Measurements from ENCODE around the gene APOC1. TPM values are rescaled to one million over a fixed set of nuclear protein-coding genes. Genes with fewer than 3 reads are reported as not detected.

The APOC1 gene
- total and polyA plus RNA-seq, 2 donors (not counting 1 experiment from before 2014, with no cell fraction given): 2.3 to 2.6 TPM

DNA sequence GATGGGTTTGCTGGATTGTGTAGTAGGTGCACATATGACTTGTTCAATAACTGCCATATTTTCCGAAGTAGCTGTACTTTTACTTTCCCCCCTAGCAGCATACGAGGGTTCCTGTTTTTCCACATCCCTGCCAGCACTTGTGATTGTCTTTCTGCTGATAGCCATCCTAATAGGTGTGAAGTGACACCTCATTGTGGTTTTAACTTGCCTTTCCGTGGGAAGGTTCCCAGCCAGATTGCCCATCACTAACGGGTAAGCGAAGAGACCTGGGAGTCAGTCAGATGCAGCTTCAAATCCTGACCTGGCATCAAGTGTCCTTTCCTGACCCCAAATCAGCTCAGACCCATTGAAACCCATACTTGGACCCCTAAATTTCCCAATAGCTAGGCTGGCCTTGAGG is 45.3 kb downstream of the APOC1 start:
- H3K27ac ChIP-seq (ENCODE audit: insufficient read depth, low read length): no peak overlapping the region
- no peak for DNase-seq (ENCODE audit: low read depth in 2 of 2)
- peaks cover 6% of the 10 kb centered on the region for H3K36me3 ChIP-seq (ENCODE audit: control insufficient read depth, insufficient read depth, low read length)
- no peak overlapping the region for H3K4me2 ChIP-seq (ENCODE audit: extremely low read depth, insufficient read depth, low read length)
- no peaks in the 10 kb centered on the region for H3K27me3 ChIP-seq (ENCODE audit: control insufficient read depth, insufficient read depth, low read length)
- peaks cover 68% of the 10 kb centered on the region for H3K79me2 ChIP-seq (ENCODE audit: control insufficient read depth, insufficient read depth, low read length)
- TF ChIP-seq EZH2 (IDR thresholded peaks at IDR 0.05; ENCODE audit: low read length, missing control alignments): no peak
- TF ChIP-seq, protein P1, sequence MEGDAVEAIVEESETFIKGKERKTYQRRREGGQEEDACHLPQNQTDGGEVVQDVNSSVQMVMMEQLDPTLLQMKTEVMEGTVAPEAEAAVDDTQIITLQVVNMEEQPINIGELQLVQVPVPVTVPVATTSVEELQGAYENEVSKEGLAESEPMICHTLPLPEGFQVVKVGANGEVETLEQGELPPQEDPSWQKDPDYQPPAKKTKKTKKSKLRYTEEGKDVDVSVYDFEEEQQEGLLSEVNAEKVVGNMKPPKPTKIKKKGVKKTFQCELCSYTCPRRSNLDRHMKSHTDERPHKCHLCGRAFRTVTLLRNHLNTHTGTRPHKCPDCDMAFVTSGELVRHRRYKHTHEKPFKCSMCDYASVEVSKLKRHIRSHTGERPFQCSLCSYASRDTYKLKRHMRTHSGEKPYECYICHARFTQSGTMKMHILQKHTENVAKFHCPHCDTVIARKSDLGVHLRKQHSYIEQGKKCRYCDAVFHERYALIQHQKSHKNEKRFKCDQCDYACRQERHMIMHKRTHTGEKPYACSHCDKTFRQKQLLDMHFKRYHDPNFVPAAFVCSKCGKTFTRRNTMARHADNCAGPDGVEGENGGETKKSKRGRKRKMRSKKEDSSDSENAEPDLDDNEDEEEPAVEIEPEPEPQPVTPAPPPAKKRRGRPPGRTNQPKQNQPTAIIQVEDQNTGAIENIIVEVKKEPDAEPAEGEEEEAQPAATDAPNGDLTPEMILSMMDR (conservative IDR thresholded peaks at IDR 0.05 in 1 of 2, IDR thresholded peaks at IDR 0.05 in 1 of 2; ENCODE audit: low read depth in 1 of 2, low read length in 2 of 2): no peak
- no peak overlapping the region for H3K9ac ChIP-seq (ENCODE audit: insufficient read depth, low read length)
- H3K4me1 ChIP-seq (ENCODE audit: control insufficient read depth, extremely low read depth, insufficient read depth, low read length): peaks cover 3% of the 10 kb centered on the region
- H4K20me1 ChIP-seq (ENCODE audit: control insufficient read depth, extremely low read depth, insufficient read depth, low read length): no peaks in the 10 kb centered on the region
- no peak overlapping the region for H2AFZ ChIP-seq (ENCODE audit: low read length)
- H3K4me3 ChIP-seq (replicated peaks in 1 of 4; ENCODE audit: control extremely low read depth in 1 of 4, insufficient read depth in 1 of 4, low read depth in 3 of 4, low read length in 4 of 4): no peak overlapping the region
- H3K9me3 ChIP-seq (ENCODE audit: control insufficient read depth, insufficient read depth, low read depth, low read length): no peaks in the 10 kb centered on the region

DNA sequence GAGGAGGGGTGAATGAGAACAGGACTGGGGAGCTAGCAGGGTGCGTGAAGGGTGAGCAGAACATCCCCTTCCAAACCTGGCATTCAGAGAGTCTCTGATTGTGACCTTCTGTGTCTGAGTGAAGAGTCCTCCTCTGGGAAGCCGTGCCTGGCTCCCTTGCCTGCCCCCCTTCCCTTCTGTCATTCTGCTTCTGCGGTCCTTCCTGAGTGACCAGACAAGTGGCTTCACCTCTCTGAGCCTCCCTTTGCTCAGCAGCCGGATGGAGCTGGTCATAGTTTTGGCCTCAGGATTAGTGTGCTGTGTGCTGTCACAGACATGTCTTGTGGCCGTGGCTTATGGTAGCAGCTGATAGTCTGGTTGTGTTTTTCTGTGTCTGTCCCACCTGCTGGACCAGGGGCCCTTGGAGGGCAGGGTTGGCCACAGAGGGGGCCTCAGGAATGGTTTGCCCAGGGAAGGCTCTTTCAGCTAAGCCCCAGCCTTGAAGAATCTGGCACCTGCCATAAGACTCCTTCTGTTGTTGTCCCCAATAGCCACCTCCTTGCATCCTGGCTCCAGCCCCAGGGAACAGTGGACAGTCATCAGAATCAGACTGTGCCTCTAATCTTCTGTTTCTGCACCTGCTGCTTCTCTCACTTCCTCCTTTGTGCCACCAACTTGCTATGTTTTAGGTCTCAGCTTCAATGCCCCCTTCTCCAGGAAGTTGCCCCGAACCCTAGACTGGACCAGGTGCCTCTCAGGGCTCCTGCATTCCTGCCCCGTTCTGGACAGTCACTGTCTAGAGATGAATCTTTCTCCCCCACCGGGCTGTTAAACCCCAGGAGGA is 46.7 kb downstream of the APOC1 start:
- Histone ChIP-seq H3K9ac (ENCODE audit: insufficient read depth, low read length) (no peak overlapping the region), H4K20me1 (ENCODE audit: control insufficient read depth, extremely low read depth, insufficient read depth, low read length) (no peaks in the 10 kb centered on the region), H3K4me3 (replicated peaks in 1 of 4; ENCODE audit: control extremely low read depth in 1 of 4, insufficient read depth in 1 of 4, low read depth in 3 of 4, low read length in 4 of 4) (no peak overlapping the region), H3K9me3 (ENCODE audit: control insufficient read depth, insufficient read depth, low read depth, low read length) (no peaks in the 10 kb centered on the region), H2AFZ (ENCODE audit: low read length) (no peak overlapping the region), H3K27ac (ENCODE audit: insufficient read depth, low read length) (no peak overlapping the region), H3K79me2 (ENCODE audit: control insufficient read depth, insufficient read depth, low read length) (peaks cover 59% of the 10 kb centered on the region), H3K27me3 (ENCODE audit: control insufficient read depth, insufficient read depth, low read length) (no peaks in the 10 kb centered on the region), H3K36me3 (ENCODE audit: control insufficient read depth, insufficient read depth, low read length) (peaks cover 6% of the 10 kb centered on the region), H3K4me2 (ENCODE audit: extremely low read depth, insufficient read depth, low read length) (no peak overlapping the region), H3K4me1 (ENCODE audit: control insufficient read depth, extremely low read depth, insufficient read depth, low read length) (peaks cover under 1% of the 10 kb centered on the region)
- DNase-seq (ENCODE audit: low read depth in 2 of 2): no peak
- TF ChIP-seq, protein P1 (conservative IDR thresholded peaks at IDR 0.05 in 1 of 2, IDR thresholded peaks at IDR 0.05 in 1 of 2; ENCODE audit: low read depth in 1 of 2, low read length in 2 of 2): no peak
- TF ChIP-seq EZH2 (IDR thresholded peaks at IDR 0.05; ENCODE audit: low read length, missing control alignments): no peak

DNA sequence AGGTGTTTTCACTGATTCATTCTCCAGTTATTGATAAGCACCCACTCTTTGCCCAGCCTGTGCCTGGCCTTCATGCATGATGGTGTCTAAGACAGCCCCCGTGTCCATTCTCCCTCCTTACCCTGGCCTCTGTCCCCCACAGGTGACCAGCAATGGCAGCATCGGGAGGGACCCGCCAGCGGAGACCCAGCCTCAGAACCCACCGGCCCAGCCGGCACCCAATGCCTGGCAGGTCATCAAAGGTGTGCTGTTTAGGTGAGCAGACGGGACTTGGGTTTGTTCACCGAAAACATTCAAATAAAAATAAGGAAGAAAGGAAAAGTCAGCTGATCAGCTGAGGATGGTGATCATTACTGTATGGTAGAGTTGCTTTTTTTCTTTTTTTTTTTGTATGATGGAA is 47.4 kb downstream of the APOC1 start:
- Histone ChIP-seq H3K79me2 (ENCODE audit: control insufficient read depth, insufficient read depth, low read length) (peaks cover 52% of the 10 kb centered on the region), H3K4me3 (replicated peaks in 1 of 4; ENCODE audit: control extremely low read depth in 1 of 4, insufficient read depth in 1 of 4, low read depth in 3 of 4, low read length in 4 of 4) (no peak overlapping the region), H3K27me3 (ENCODE audit: control insufficient read depth, insufficient read depth, low read length) (no peaks in the 10 kb centered on the region), H3K9me3 (ENCODE audit: control insufficient read depth, insufficient read depth, low read depth, low read length) (no peaks in the 10 kb centered on the region), H3K9ac (ENCODE audit: insufficient read depth, low read length) (no peak overlapping the region), H3K36me3 (ENCODE audit: control insufficient read depth, insufficient read depth, low read length) (peaks cover 6% of the 10 kb centered on the region), H4K20me1 (ENCODE audit: control insufficient read depth, extremely low read depth, insufficient read depth, low read length) (no peaks in the 10 kb centered on the region), H3K4me2 (ENCODE audit: extremely low read depth, insufficient read depth, low read length) (no peak overlapping the region), H3K4me1 (ENCODE audit: control insufficient read depth, extremely low read depth, insufficient read depth, low read length) (no peaks in the 10 kb centered on the region), H2AFZ (ENCODE audit: low read length) (no peak overlapping the region), H3K27ac (ENCODE audit: insufficient read depth, low read length) (no peak overlapping the region)
- DNase-seq (ENCODE audit: low read depth in 2 of 2): no peak
- TF ChIP-seq, protein P1 (conservative IDR thresholded peaks at IDR 0.05 in 1 of 2, IDR thresholded peaks at IDR 0.05 in 1 of 2; ENCODE audit: low read depth in 1 of 2, low read length in 2 of 2): no peak
- TF ChIP-seq EZH2 (IDR thresholded peaks at IDR 0.05; ENCODE audit: low read length, missing control alignments): no peak
